HepG2 (cell line): ENCODE data around the gene CPM. TPM values are rescaled to one million over a fixed set of nuclear protein-coding genes. Genes with fewer than 3 reads are reported as not detected.

Experiments
- ATAC-seq: fragments of 200-7000 bp; cut with Tn5 transposase; 3 replicates; pipeline ENCODE4 v1.9.1; 2020; ENCODE audit warnings: mild to moderate bottlenecking, moderate library complexity
- BruUV-seq: library from RNA; stranded (reverse); fragments of 400-500 nt; replicated peaks from 2 replicates; lab custom pipeline; 2021; lab: Mats Ljungman, UMichigan
- CTCF ChIA-PET: fragments of 300-600 bp; formaldehyde crosslinking; extraction: SDS; loops from one replicate; lab custom pipeline; 2021; ENCODE audit warnings: low total read pairs, inconsistent platforms, low intra/inter-chr PET ratio; lab: Yijun Ruan, JAX
- POLR2A ChIA-PET: fragments of 350-600 bp; sonication (Branson Sonifier 250); formaldehyde crosslinking; loops from one replicate; lab custom pipeline; 2020; ENCODE audit warnings: antibody characterized with exemption, inconsistent platforms; lab: Yijun Ruan, JAX
- DNase-seq: peaks from one replicate; pipeline ENCODE4 v3.0.0-alpha.2; 2015; ENCODE audit warnings: low spot score
- FAIRE-seq: peaks from 3 replicates; lab custom pipeline; 2011; peaks lifted over from hg19 to GRCh38; lab: Jason Lieb, UNC
- H2AFZ ChIP-seq: one replicate; pipeline ENCODE4 v1.6.1; 2011; ENCODE audit warnings: low read length, inconsistent platforms
- H3K27ac ChIP-seq: fragments of 300-600 bp; 3 replicates; pipeline ENCODE4 v1.8.0; 2011; ENCODE audit warnings: mixed run types, mild to moderate bottlenecking, mixed read lengths, low read length, inconsistent platforms; ENCODE audit not compliant: insufficient read depth; ENCODE audit errors: extremely low read length
- H3K27me3 ChIP-seq, 2 experiments: fragments of 200-600 bp in 1 of 2; 2 replicates in 1 of 2; 3 replicates in 1 of 2; pipeline versions ENCODE4 v1.6.0 to v1.8.0; 2011; ENCODE audit warnings: low read length in 2 of 2, mild to moderate bottlenecking in 2 of 2, moderate library complexity in 2 of 2, inconsistent platforms in 1 of 2; ENCODE audit not compliant: insufficient read depth in 2 of 2, control insufficient read depth in 1 of 2
- H3K36me3 ChIP-seq, 2 experiments: fragments of 200-600 bp in 1 of 2; replicated peaks in 1 of 2; 2 replicates in 1 of 2; 3 replicates in 1 of 2; pipeline versions ENCODE4 v1.5.1 to v1.8.0; 2011; ENCODE audit warnings: low read length in 2 of 2, inconsistent platforms in 1 of 2; ENCODE audit not compliant: insufficient read depth in 2 of 2, control insufficient read depth in 1 of 2
- H3K4me1 ChIP-seq: 2 replicates; pipeline ENCODE4 v1.5.1; 2012; ENCODE audit warnings: low read length, inconsistent platforms; ENCODE audit not compliant: insufficient read depth
- H3K4me2 ChIP-seq: 2 replicates; pipeline ENCODE4 v1.6.0; 2011; ENCODE audit warnings: low read depth, low read length, inconsistent platforms
- H3K4me3 ChIP-seq, 3 experiments: fragments of 200-600 bp in 1 of 3; sonication (generic), shearing (Covaris generic) in 1 of 3; replicated peaks in 1 of 3; 2 replicates each; pipeline ENCODE4 v1.5.1; 2011 to 2016; ENCODE audit warnings: low read length in 3 of 3, inconsistent platforms in 2 of 3, low read depth in 2 of 3, mild to moderate bottlenecking in 2 of 3, control low read depth in 1 of 3, mixed read lengths in 1 of 3; ENCODE audit not compliant: insufficient read depth in 1 of 3
- H3K79me2 ChIP-seq: one replicate; pipeline ENCODE4 v1.6.1; 2011; ENCODE audit warnings: low read length, inconsistent platforms; ENCODE audit not compliant: insufficient read depth
- H3K9ac ChIP-seq: 2 replicates; pipeline ENCODE4 v1.6.0; 2011; ENCODE audit warnings: mild to moderate bottlenecking, low read depth, low read length, inconsistent platforms; ENCODE audit not compliant: insufficient read depth
- H3K9me3 ChIP-seq: 2 replicates; pipeline ENCODE4 v1.5.1; 2012; ENCODE audit warnings: mild to moderate bottlenecking, low read length
- H4K20me1 ChIP-seq: 2 replicates; pipeline ENCODE4 v1.6.0; 2011; ENCODE audit warnings: inconsistent platforms, mild to moderate bottlenecking, low read length, moderate library complexity; ENCODE audit not compliant: insufficient read depth
- ARHGAP35 ChIP-seq: sonication (generic); formaldehyde crosslinking; IDR thresholded peaks from 2 replicates; pipeline ENCODE4 v1.9.0; 2022; ENCODE audit warnings: mild to moderate bottlenecking, inconsistent platforms, moderate library complexity, missing genetic modification reagents, borderline replicate concordance
- NCOA1 ChIP-seq: sonication (generic); formaldehyde crosslinking; IDR thresholded peaks from 2 replicates; pipeline ENCODE4 v1.9.0; 2021; ENCODE audit warnings: missing genetic modification reagents
- NFIC ChIP-seq: IDR thresholded peaks from 2 replicates; pipeline ENCODE4 v1.6.1; 2012; ENCODE audit warnings: mild to moderate bottlenecking, low read length, inconsistent platforms
- REPIN1 ChIP-seq: sonication (generic); formaldehyde crosslinking; IDR thresholded peaks from 2 replicates; pipeline ENCODE4 v1.8.0; 2022; ENCODE audit warnings: missing genetic modification reagents, low read depth, mild to moderate bottlenecking, borderline replicate concordance
- SOX5 ChIP-seq: IDR thresholded peaks from 2 replicates; pipeline ENCODE4 v1.6.1; 2016; ENCODE audit warnings: borderline replicate concordance
- TBL1XR1 ChIP-seq: fragments of 150-350 bp; IDR thresholded peaks from 2 replicates; pipeline ENCODE4 v1.6.1; 2014; ENCODE audit warnings: borderline replicate concordance, low read length; ENCODE audit not compliant: partially characterized antibody
- THAP11 ChIP-seq: IDR thresholded peaks from 2 replicates; pipeline ENCODE4 v1.6.1; 2016; ENCODE audit warnings: missing biosample characterization, missing genetic modification reagents
- ZNF224 ChIP-seq: sonication (generic); formaldehyde crosslinking; IDR thresholded peaks from 2 replicates; pipeline ENCODE4 v1.5.0; 2020; ENCODE audit warnings: mild to moderate bottlenecking, missing genetic modification reagents
- ZNF451 ChIP-seq: sonication (generic); formaldehyde crosslinking; IDR thresholded peaks from 2 replicates; pipeline ENCODE4 v1.5.0; 2020; ENCODE audit warnings: mild to moderate bottlenecking, missing genetic modification reagents
- ZNF777 ChIP-seq: sonication (generic); formaldehyde crosslinking; IDR thresholded peaks from 2 replicates; pipeline ENCODE4 v1.4.0; 2020; ENCODE audit warnings: missing genetic modification reagents
- WGBS: methylation state at CpG from one replicate; pipeline ENCODE4 v1.1.6; 2017; ENCODE audit warnings: low lambda C conversion rate; 5-methylcytosine and 5-hydroxymethylcytosine counted together
- in situ Hi-C: cut with HindIII; loops from 2 replicates; pipeline ENCODE4 v1.10.0; 2017; ENCODE audit warnings: low pct_unique_long_range_greater_than_20kb; ENCODE audit not compliant: extremely low pct_ligation_motif_present
- intact Hi-C: fragments of 100-400 bp; cut with micrococcal nuclease; formaldehyde crosslinking; loops from one replicate; pipeline ENCODE4 v1.10.0; 2022; ENCODE audit not compliant: unreplicated experiment
- polyA plus RNA-seq, 8 experiments: library from polyadenylated mRNA; depleted of rRNA in 3 of 8; stranded (reverse) in 7 of 8; unstranded in 1 of 8; fragments of >200 nt; fragmentation: Illumina TruSeq in 4 of 8; extraction: Trizol in 4 of 8; gene quantifications; 2 replicates each; pipeline versions ENCODE4 v1.2.1 to v1.2.3, GENCODE V29; 2011 to 2016; ENCODE audit warnings: low read depth in 4 of 8, missing spikeins in 1 of 8, mixed read lengths in 1 of 8; ENCODE audit not compliant: insufficient read depth in 1 of 8
- total RNA-seq, 5 experiments: library from RNA; depleted of rRNA; stranded (reverse); fragments of >200 nt; fragmentation: Illumina TruSeq; extraction: Trizol; gene quantifications; 2 replicates each; pipeline ENCODE4 v1.2.3, GENCODE V29; 2016; ENCODE audit warnings: low read depth in 1 of 5
- TF ChIP-seq, protein P1 (sequence below): IDR thresholded peaks from 2 replicates; pipeline ENCODE4 v1.6.1; 2012; ENCODE audit warnings: low read length, improper control_type of control experiment

CPM gene
- total and polyA plus RNA-seq, 2 of the 13 experiments (the other 11 are each of a cell fraction or from before 2014, with no cell fraction given) = not detected

DNA sequence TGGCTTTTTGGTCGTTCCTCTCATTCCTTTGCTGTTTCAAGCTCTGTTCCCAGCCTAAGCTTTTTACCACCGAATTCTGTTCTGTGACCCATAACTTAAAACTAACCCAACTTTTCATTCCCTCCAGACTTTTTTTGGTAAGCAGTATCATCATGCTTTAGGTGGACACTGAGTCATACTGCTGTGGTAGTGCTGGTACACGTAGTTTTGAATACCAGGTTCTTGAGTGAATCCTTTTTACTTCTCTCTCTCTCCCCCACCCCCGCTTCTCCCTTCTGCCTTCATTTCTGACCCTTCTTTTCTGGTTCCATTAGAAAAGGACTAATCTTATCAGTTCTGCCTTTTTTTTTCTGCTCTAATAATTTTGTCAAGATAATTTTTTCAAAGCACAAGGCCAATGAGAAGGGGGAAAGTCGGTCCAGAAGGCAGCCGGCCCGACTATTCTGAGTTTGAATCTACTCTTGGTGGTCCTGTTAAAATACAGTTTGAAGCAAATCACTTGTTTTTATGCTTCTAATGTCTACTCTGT, 127.3 kb downstream of the CPM start:
- Histone ChIP-seq H2AFZ (no peak overlapping the region), H3K9ac (peak overlapping the region; percentile 92), H3K27me3 (peaks cover 0 to 5% of the 10 kb centered on the region in 2 experiments; a peak in 1 of 5 replicates), H3K4me3 (peak overlapping the region; percentile 82 to 93 (median 88)), H4K20me1 (peaks cover 4% of the 10 kb centered on the region), H3K79me2 (peaks cover 47% of the 10 kb centered on the region), H3K4me1 (peaks cover 21% of the 10 kb centered on the region), H3K9me3 (no peaks in the 10 kb centered on the region), H3K4me2 (peak overlapping the region; percentile 88), H3K36me3 (no peaks in the 10 kb centered on the region), H3K27ac (peak overlapping the region; percentile 99)
- under 1% methylated on average over 7 of the region's 7 CpGs for WGBS
- ChIA-PET POLR2A (interaction anchor here (1.3 to 3.2 kb wide), 3 partner anchors 18 to 120 kb away, joined by 4 to 51 read pairs (median 19); partner anchors contain the start of gene SLC35E3), CTCF (no interaction called here)
- intact Hi-C loops = loop anchor here (2.0 to 5.0 kb wide), 2 partner anchors 17 to 193 kb away; partner anchors contain the start of gene RAP1B
- no peak for ATAC-seq
- TF ChIP-seq NFIC (0 out of 2 replicates have a peak, but pooled peaks have one; percentile 46), REPIN1 (no peak)
- no peak for FAIRE-seq
- in situ Hi-C loops = loop anchor here (5.0 kb wide), 1 partner anchor 58 kb away; the partner anchor contains the start of gene SLC35E3
- no peak for DNase-seq
- BruUV-seq = no TSS peak

- peaks cover 0 to 5% of the 10 kb centered on the region in 2 experiments; a peak in 1 of 5 replicates for H3K27me3 ChIP-seq
- FAIRE-seq (peak; percentile 97), ATAC-seq (peak; percentile 63), DNase-seq (peak; percentile 88)
- no peaks in the 10 kb centered on the region for H3K36me3 ChIP-seq
- no peak overlapping the region for H2AFZ ChIP-seq
- ChIA-PET CTCF (no interaction called here), POLR2A (interaction anchor here (0.7 to 3.2 kb wide), 5 partner anchors 12 to 119 kb away, joined by 4 to 51 read pairs (median 4); partner anchors contain the start of gene SLC35E3)
- BruUV-seq = no TSS peak
- intact Hi-C loops (loop anchor here (2.0 to 5.0 kb wide), 2 partner anchors 16 to 193 kb away; partner anchors contain the start of gene RAP1B), in situ Hi-C loops (loop anchor here (5.0 kb wide), 1 partner anchor 58 kb away; the partner anchor contains the start of gene SLC35E3)
- peak overlapping the region; percentile 88 for H3K4me2 ChIP-seq
- no peaks in the 10 kb centered on the region for H3K9me3 ChIP-seq
- 1% methylated on average over 15 of the region's 32 CpGs for WGBS
- peaks cover 28% of the 10 kb centered on the region for H3K4me1 ChIP-seq
- peaks cover 3% of the 10 kb centered on the region for H4K20me1 ChIP-seq
- H3K27ac ChIP-seq = peak overlapping the region; percentile 99
- H3K4me3 ChIP-seq = peak overlapping the region; percentile 82 to 93 (median 88)
- H3K9ac ChIP-seq = peak overlapping the region; percentile 92
- peaks cover 42% of the 10 kb centered on the region for H3K79me2 ChIP-seq
- TF ChIP-seq SOX5 (CRISPR knock-in tag) (peak; percentile 71; the same call in 1 of the 2 replicates), ZNF224 (CRISPR knock-in tag) (no peak), TBL1XR1 (peak; percentile 62), ZNF777 (CRISPR knock-in tag) (no peak), NCOA1 (CRISPR knock-in tag) (no peak), ZNF451 (CRISPR knock-in tag) (no peak), ARHGAP35 (peak; percentile 75; the same call in 1 of the 2 replicates), THAP11 (peak; percentile 55)
- TF ChIP-seq, protein P1, sequence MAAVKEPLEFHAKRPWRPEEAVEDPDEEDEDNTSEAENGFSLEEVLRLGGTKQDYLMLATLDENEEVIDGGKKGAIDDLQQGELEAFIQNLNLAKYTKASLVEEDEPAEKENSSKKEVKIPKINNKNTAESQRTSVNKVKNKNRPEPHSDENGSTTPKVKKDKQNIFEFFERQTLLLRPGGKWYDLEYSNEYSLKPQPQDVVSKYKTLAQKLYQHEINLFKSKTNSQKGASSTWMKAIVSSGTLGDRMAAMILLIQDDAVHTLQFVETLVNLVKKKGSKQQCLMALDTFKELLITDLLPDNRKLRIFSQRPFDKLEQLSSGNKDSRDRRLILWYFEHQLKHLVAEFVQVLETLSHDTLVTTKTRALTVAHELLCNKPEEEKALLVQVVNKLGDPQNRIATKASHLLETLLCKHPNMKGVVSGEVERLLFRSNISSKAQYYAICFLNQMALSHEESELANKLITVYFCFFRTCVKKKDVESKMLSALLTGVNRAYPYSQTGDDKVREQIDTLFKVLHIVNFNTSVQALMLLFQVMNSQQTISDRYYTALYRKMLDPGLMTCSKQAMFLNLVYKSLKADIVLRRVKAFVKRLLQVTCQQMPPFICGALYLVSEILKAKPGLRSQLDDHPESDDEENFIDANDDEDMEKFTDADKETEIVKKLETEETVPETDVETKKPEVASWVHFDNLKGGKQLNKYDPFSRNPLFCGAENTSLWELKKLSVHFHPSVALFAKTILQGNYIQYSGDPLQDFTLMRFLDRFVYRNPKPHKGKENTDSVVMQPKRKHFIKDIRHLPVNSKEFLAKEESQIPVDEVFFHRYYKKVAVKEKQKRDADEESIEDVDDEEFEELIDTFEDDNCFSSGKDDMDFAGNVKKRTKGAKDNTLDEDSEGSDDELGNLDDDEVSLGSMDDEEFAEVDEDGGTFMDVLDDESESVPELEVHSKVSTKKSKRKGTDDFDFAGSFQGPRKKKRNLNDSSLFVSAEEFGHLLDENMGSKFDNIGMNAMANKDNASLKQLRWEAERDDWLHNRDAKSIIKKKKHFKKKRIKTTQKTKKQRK = no peak
Measured at GRCh38 chr12:68804657-68805591, 128.0 kb downstream of the CPM start.
